ENCODE measurements around the gene DMD.
"Not testable (repeated sequence)": the region's sequence is repeated elsewhere in the genome, so short reads cannot be mapped to it uniquely, and the experiment has no call there.

The DMD gene

GRCh38 chrX:31591355-31591754, 1620.0 kb downstream of the DMD start:
- no peak for DNase-seq (ENCODE audit: low spot score)

- DNase-seq (ENCODE audit: low spot score) = peak; percentile 67
Observed at GRCh38 chrX:31590581-31591114, 1620.7 kb downstream of the DMD start.

- DNase-seq (ENCODE audit: low spot score) = no peak
Observed at GRCh38 chrX:31589503-31589902, 1621.8 kb downstream of the DMD start.

- DNase-seq (ENCODE audit: low spot score) = no peak
Observed at GRCh38 chrX:31588355-31588754, 1623.0 kb downstream of the DMD start.

GRCh38 chrX:31583892-31584291, 1627.5 kb downstream of the DMD start:
- not testable (repeated sequence) for DNase-seq (ENCODE audit: low spot score)

GRCh38 chrX:31580726-31581125, 1630.6 kb downstream of the DMD start:
- peak; percentile 84 for DNase-seq (ENCODE audit: low spot score)

GRCh38 chrX:31580227-31580626, 1631.1 kb downstream of the DMD start:
- DNase-seq (ENCODE audit: low spot score) = no peak

- no peak for DNase-seq (ENCODE audit: low spot score)
Observed at GRCh38 chrX:31572360-31572759, 1639.0 kb downstream of the DMD start.

- DNase-seq (ENCODE audit: low spot score) = no peak
Observed at GRCh38 chrX:31570658-31571057, 1640.7 kb downstream of the DMD start.

GRCh38 chrX:31563792-31564191, 1647.6 kb downstream of the DMD start:
- no peak for DNase-seq (ENCODE audit: low spot score)

- DNase-seq (ENCODE audit: low spot score) = no peak
Observed at GRCh38 chrX:31555506-31555905, 1655.8 kb downstream of the DMD start.

GRCh38 chrX:31551913-31552312, 1659.4 kb downstream of the DMD start:
- no peak for DNase-seq (ENCODE audit: low spot score)

GRCh38 chrX:31550158-31550557, 1661.2 kb downstream of the DMD start:
- DNase-seq (ENCODE audit: low spot score) = no peak

GRCh38 chrX:31547816-31548215, 1663.5 kb downstream of the DMD start:
- DNase-seq (ENCODE audit: low spot score) = no peak

GRCh38 chrX:31547416-31547815, 1663.9 kb downstream of the DMD start:
- DNase-seq (ENCODE audit: low spot score) = no peak

- peak; percentile 76 for DNase-seq (ENCODE audit: low spot score)
Observed at GRCh38 chrX:31546126-31546525, 1665.2 kb downstream of the DMD start.

GRCh38 chrX:31545726-31546125, 1665.6 kb downstream of the DMD start:
- DNase-seq (ENCODE audit: low spot score) = no peak

- DNase-seq (ENCODE audit: low spot score) = no peak
Observed at GRCh38 chrX:31545191-31545590, 1666.2 kb downstream of the DMD start.

GRCh38 chrX:31543634-31544033, 1667.7 kb downstream of the DMD start:
- no peak for DNase-seq (ENCODE audit: low spot score)

GRCh38 chrX:31542566-31542965, 1668.8 kb downstream of the DMD start:
- no peak for DNase-seq (ENCODE audit: low spot score)

GRCh38 chrX:31540313-31540712, 1671.0 kb downstream of the DMD start:
- DNase-seq (ENCODE audit: low spot score) = no peak

GRCh38 chrX:31527455-31528126, 1683.8 kb downstream of the DMD start:
- no peak for DNase-seq (ENCODE audit: low spot score)

- no peak for DNase-seq (ENCODE audit: low spot score)
Observed at GRCh38 chrX:31523884-31524536, 1687.3 kb downstream of the DMD start.

- DNase-seq (ENCODE audit: low spot score) = no peak
Observed at GRCh38 chrX:31522760-31523159, 1688.6 kb downstream of the DMD start.
